RPMI8226 (cell line): ENCODE measurements around the gene KCNH8.
"Not testable (repeated sequence)": the region's sequence is repeated elsewhere in the genome, so short reads cannot be mapped to it uniquely, and the experiment has no call there.

ENCODE experiments used
- DNase-seq: peaks from one replicate; pipeline ENCODE4 v3.0.0-alpha.2; 2015

KCNH8 gene

GRCh38 chr3:19183584-19183983 is 35.3 kb downstream of the KCNH8 start:
- no peak for DNase-seq

- DNase-seq: no peak
These were observed 41.8 kb downstream of the KCNH8 start for GRCh38 chr3:19190126-19190525.

- DNase-seq: no peak
These were observed 42.3 kb downstream of the KCNH8 start for GRCh38 chr3:19190602-19191001.

- no peak for DNase-seq
These were observed 50.8 kb downstream of the KCNH8 start for GRCh38 chr3:19199131-19199530.

- no peak for DNase-seq
These were observed 54.0 kb downstream of the KCNH8 start for GRCh38 chr3:19202303-19202702.

GRCh38 chr3:19202754-19203153 is 54.4 kb downstream of the KCNH8 start:
- DNase-seq: no peak

GRCh38 chr3:19206540-19206939 is 58.2 kb downstream of the KCNH8 start:
- DNase-seq: no peak

GRCh38 chr3:19213603-19214220 is 65.4 kb downstream of the KCNH8 start:
- DNase-seq: peak; percentile 3

GRCh38 chr3:19215427-19215826 is 67.1 kb downstream of the KCNH8 start:
- DNase-seq: no peak

GRCh38 chr3:19216669-19217337 is 68.5 kb downstream of the KCNH8 start:
- no peak for DNase-seq

GRCh38 chr3:19220311-19220710 is 72.0 kb downstream of the KCNH8 start:
- no peak for DNase-seq

- no peak for DNase-seq
These were observed 72.8 kb downstream of the KCNH8 start for GRCh38 chr3:19221081-19221480.

- DNase-seq: no peak
These were observed 78.2 kb downstream of the KCNH8 start for GRCh38 chr3:19226479-19226878.

- no peak for DNase-seq
These were observed 79.9 kb downstream of the KCNH8 start for GRCh38 chr3:19228167-19228566.

- no peak for DNase-seq
These were observed 80.8 kb downstream of the KCNH8 start for GRCh38 chr3:19229086-19229485.

- DNase-seq: not testable (repeated sequence)
These were observed 81.6 kb downstream of the KCNH8 start for GRCh38 chr3:19229881-19230280.

- no peak for DNase-seq
These were observed 83.6 kb downstream of the KCNH8 start for GRCh38 chr3:19231792-19232461.

- no peak for DNase-seq
These were observed 84.3 kb downstream of the KCNH8 start for GRCh38 chr3:19232566-19232965.

GRCh38 chr3:19233882-19234784 is 85.8 kb downstream of the KCNH8 start:
- DNase-seq: not testable (repeated sequence)

- no peak for DNase-seq
These were observed 99.8 kb downstream of the KCNH8 start for GRCh38 chr3:19248143-19248542.

GRCh38 chr3:19248767-19249166 is 100.5 kb downstream of the KCNH8 start:
- DNase-seq: no peak

- no peak for DNase-seq
These were observed 102.8 kb downstream of the KCNH8 start for GRCh38 chr3:19250959-19251610.

- no peak for DNase-seq
These were observed 105.9 kb downstream of the KCNH8 start for GRCh38 chr3:19254189-19254588.
